ENCODE measurements around the gene JOSD2. TPM values are rescaled to one million over a fixed set of nuclear protein-coding genes. Genes with fewer than 3 reads are reported as not detected.

The JOSD2 gene
- total RNA-seq, 6 donors from 2014 or later, result 22.6 to 59.2 (median 40.1) TPM

DNA sequence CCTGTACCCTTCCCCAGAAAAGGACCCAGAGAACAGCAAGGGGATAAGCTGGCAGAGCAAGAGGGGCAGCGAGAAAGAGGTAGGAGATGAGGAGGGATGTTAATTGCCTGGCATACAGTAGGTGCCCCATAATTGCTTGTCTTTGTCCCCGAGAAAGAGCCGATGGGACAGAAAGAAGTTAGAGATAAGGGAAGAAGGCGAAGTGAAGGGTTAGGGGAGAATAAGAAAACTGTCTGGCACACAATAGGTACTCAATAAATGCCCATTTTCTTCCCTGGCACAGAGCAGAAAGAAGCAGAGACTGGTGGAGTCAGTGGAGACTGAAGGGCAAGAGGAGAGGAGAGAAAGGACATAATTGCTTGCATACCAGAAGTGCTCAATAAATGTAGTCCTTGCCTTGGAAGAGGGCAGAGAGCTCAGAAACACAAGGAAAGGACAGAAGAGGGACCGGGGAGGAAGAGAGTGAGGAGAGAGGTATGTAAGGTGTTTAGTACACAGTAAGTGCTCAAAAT is 15.9 kb downstream of the JOSD2 start:
- H3K36me3 ChIP-seq, result no peaks in the 10 kb centered on the region
- 82 to 91% methylated on average over 5 of the region's 5 CpGs for WGBS, 2 donors
- ATAC-seq (ENCODE audit: low FRiP score in 2 of 2) (no peak), DNase-seq (no peak)
- no peaks in the 10 kb centered on the region for H3K9me3 ChIP-seq
- no peaks in the 10 kb centered on the region for H3K27me3 ChIP-seq
- no peak for TF ChIP-seq POLR2AphosphoS5 (IDR thresholded peaks at IDR 0.05)
- TF ChIP-seq EP300 (IDR thresholded peaks at IDR 0.05), result no peak
- TF ChIP-seq, protein P1, sequence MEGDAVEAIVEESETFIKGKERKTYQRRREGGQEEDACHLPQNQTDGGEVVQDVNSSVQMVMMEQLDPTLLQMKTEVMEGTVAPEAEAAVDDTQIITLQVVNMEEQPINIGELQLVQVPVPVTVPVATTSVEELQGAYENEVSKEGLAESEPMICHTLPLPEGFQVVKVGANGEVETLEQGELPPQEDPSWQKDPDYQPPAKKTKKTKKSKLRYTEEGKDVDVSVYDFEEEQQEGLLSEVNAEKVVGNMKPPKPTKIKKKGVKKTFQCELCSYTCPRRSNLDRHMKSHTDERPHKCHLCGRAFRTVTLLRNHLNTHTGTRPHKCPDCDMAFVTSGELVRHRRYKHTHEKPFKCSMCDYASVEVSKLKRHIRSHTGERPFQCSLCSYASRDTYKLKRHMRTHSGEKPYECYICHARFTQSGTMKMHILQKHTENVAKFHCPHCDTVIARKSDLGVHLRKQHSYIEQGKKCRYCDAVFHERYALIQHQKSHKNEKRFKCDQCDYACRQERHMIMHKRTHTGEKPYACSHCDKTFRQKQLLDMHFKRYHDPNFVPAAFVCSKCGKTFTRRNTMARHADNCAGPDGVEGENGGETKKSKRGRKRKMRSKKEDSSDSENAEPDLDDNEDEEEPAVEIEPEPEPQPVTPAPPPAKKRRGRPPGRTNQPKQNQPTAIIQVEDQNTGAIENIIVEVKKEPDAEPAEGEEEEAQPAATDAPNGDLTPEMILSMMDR (IDR thresholded peaks at IDR 0.05), result no peak
- no peak for TF ChIP-seq POLR2A (IDR thresholded peaks at IDR 0.05)
- H3K27ac ChIP-seq, result no peak overlapping the region
- no peak overlapping the region for H3K4me3 ChIP-seq
- peaks cover 0 to 11% (median 7%) of the 10 kb centered on the region in 4 donors for H3K4me1 ChIP-seq

- Histone ChIP-seq H3K27me3 (no peaks in the 10 kb centered on the region), H3K27ac (no peak overlapping the region), H3K36me3 (no peaks in the 10 kb centered on the region), H3K4me1 (peaks cover 0 to 11% (median 7%) of the 10 kb centered on the region in 4 donors), H3K9me3 (no peaks in the 10 kb centered on the region), H3K4me3 (no peak overlapping the region)
- DNase-seq, result no peak
- no peak for ATAC-seq (ENCODE audit: low FRiP score in 2 of 2)
- TF ChIP-seq EP300 (IDR thresholded peaks at IDR 0.05) (no peak), POLR2A (IDR thresholded peaks at IDR 0.05) (no peak), POLR2AphosphoS5 (IDR thresholded peaks at IDR 0.05) (no peak)
- TF ChIP-seq, protein P1 (IDR thresholded peaks at IDR 0.05), result no peak
- WGBS, 2 donors, result 67 to 74% methylated on average over 7 of the region's 7 CpGs
Observed at GRCh38 chr19:50494186-50495019, 16.6 kb downstream of the JOSD2 start.

DNA sequence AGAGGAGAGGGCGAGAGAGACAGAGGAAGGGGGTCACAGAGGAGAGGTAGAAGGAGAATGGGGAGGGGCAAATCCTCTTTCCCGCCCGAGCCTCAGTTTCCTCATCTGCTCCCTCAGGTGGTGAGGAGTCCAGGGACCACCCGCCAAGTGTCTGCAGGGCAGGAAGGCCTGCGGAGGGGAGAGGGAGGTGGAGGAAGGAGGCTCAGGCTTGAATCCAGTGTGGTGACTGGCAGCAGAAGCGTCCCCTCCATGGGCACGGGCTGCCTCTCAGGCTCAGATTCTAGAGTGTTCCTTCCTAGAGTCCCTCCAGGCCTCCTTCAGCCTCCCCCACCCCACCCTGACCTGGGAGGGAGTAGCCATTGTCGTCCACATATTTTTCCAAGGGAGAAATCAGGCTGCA is 17.8 kb downstream of the JOSD2 start:
- Histone ChIP-seq H3K27me3 (no peaks in the 10 kb centered on the region), H3K4me1 (peaks cover 0 to 11% (median 7%) of the 10 kb centered on the region in 4 donors), H3K27ac (no peak overlapping the region), H3K4me3 (no peak overlapping the region), H3K36me3 (no peaks in the 10 kb centered on the region), H3K9me3 (no peaks in the 10 kb centered on the region)
- TF ChIP-seq POLR2A (IDR thresholded peaks at IDR 0.05), result no peak
- TF ChIP-seq POLR2AphosphoS5 (IDR thresholded peaks at IDR 0.05), result no peak
- TF ChIP-seq, protein P1 (IDR thresholded peaks at IDR 0.05), result no peak
- no peak for TF ChIP-seq EP300 (IDR thresholded peaks at IDR 0.05)
- no peak for DNase-seq
- WGBS, 2 donors, result 68 to 72% methylated on average over 8 of the region's 8 CpGs
- ATAC-seq (ENCODE audit: low FRiP score in 2 of 2), result no peak

GRCh38 chr19:50492303-50493052 is 18.5 kb downstream of the JOSD2 start:
- H3K4me1 ChIP-seq, result peaks cover 0 to 11% (median 8%) of the 10 kb centered on the region in 4 donors
- H3K27me3 ChIP-seq, result no peaks in the 10 kb centered on the region
- no peak for DNase-seq
- no peak overlapping the region for H3K27ac ChIP-seq
- peak in 1 of 2 donors; percentile 19 for ATAC-seq (ENCODE audit: low FRiP score in 2 of 2)
- TF ChIP-seq POLR2A (IDR thresholded peaks at IDR 0.05) (no peak), POLR2AphosphoS5 (IDR thresholded peaks at IDR 0.05) (no peak), EP300 (IDR thresholded peaks at IDR 0.05) (no peak)
- TF ChIP-seq, protein P1 (IDR thresholded peaks at IDR 0.05), result no peak
- H3K36me3 ChIP-seq, result no peaks in the 10 kb centered on the region
- H3K4me3 ChIP-seq, result no peak overlapping the region
- WGBS, 2 donors, result 4 to 11% methylated on average over 9 to 10 of the region's 12 CpGs
- no peaks in the 10 kb centered on the region for H3K9me3 ChIP-seq
